Kidney (tissue), 14 donors: ENCODE results near the gene NECAB3. TPM values are rescaled to one million over a fixed set of nuclear protein-coding genes. Genes with fewer than 3 reads are reported as not detected.

ENCODE experiments used
- DNase-seq, 5 donors: peaks; one replicate each; pipeline ENCODE4 v3.0.0-alpha.2; 2013 to 2020
- FAIRE-seq: peaks from 2 replicates; lab custom pipeline; 2012; peaks lifted over from hg19 to GRCh38; lab: Jason Lieb, UNC
- H3K27ac ChIP-seq, 2 donors: one replicate each; pipeline ENCODE4 v1.7.0; 2013; ENCODE audit warnings: low read depth in 2 of 2, low read length in 2 of 2, inconsistent platforms in 1 of 2
- H3K27me3 ChIP-seq: one replicate; pipeline ENCODE4 v1.7.1; 2013; ENCODE audit warnings: low read length, inconsistent platforms; ENCODE audit not compliant: control insufficient read depth, insufficient read depth
- H3K36me3 ChIP-seq, 3 donors: one replicate each; pipeline versions ENCODE4 v1.7.0 to v1.7.1; 2013; ENCODE audit warnings: low read length in 3 of 3, control low read depth in 1 of 3, inconsistent platforms in 1 of 3; ENCODE audit not compliant: insufficient read depth in 3 of 3, control insufficient read depth in 2 of 3
- H3K4me1 ChIP-seq, 3 donors: one replicate each; pipeline versions ENCODE4 v1.7.0 to v1.7.1; 2013; ENCODE audit warnings: low read length in 3 of 3, inconsistent platforms in 1 of 3, low read depth in 1 of 3; ENCODE audit not compliant: control insufficient read depth in 2 of 3, insufficient read depth in 2 of 3
- H3K4me3 ChIP-seq, 3 donors: one replicate each; pipeline versions ENCODE4 v1.7.0 to v1.8.1; 2013; ENCODE audit warnings: low read length in 3 of 3, control low read depth in 1 of 3, inconsistent platforms in 1 of 3
- H3K9ac ChIP-seq, 3 donors: one replicate each; pipeline versions ENCODE4 v1.7.0 to v1.7.1; 2013; ENCODE audit warnings: low read length in 3 of 3, control low read depth in 1 of 3, inconsistent platforms in 1 of 3
- H3K9me3 ChIP-seq, 3 donors: one replicate each; pipeline versions ENCODE4 v1.7.0 to v1.7.1; 2013; ENCODE audit warnings: low read length in 3 of 3, control low read depth in 1 of 3, inconsistent platforms in 1 of 3; ENCODE audit not compliant: control insufficient read depth in 2 of 3, insufficient read depth in 1 of 3
- intact Hi-C: fragments of 100-400 bp; cut with DNase I; formaldehyde crosslinking; loops from one replicate; pipeline ENCODE4 v1.11.1; 2022
- polyA plus RNA-seq: library from polyadenylated mRNA; stranded (reverse); fragments of 350-450 nt; fragmentation: Illumina TruSeq; extraction: RNeasy Lipid Tissue Mini Kit (QIAGEN cat#74804); gene quantifications from one replicate; pipeline ENCODE4 v1.2.3, GENCODE V29; 2014; ENCODE audit warnings: low read depth, low replicate concordance; ENCODE audit not compliant: insufficient read depth
- total RNA-seq: library from RNA; stranded (reverse); fragmentation: NEBNext Ultra II Directional; extraction: Animal tissue kit (Norgen Biotek cat#: 25700); gene quantifications from one replicate; pipeline ENCODE4 v1.2.1, GENCODE V29; 2021
- TF ChIP-seq, protein P1 (sequence below): IDR thresholded peaks from 3 replicates; pipeline ENCODE4 v1.5.1; 2012; ENCODE audit warnings: mild to moderate bottlenecking, moderate library complexity, borderline replicate concordance; ENCODE audit not compliant: insufficient read depth; ENCODE audit errors: extremely low read depth
- donor health status: control.
- donor health status: control.
- donor health status: control.
- donor health status: control.
- donor health status: control.
- donor health status: DM: yes; HTN: yes; CAD: no.
- donor health status: Normal renal cell carcinoma (clear cell type).

Gene NECAB3
- total and polyA plus RNA-seq, 2 donors from 2014 or later, result 19.7 to 35.6 TPM

- no peaks in the 10 kb centered on the region for H3K4me1 ChIP-seq
- H3K27ac ChIP-seq, result no peak overlapping the region
- no peaks in the 10 kb centered on the region for H3K9me3 ChIP-seq
- TF ChIP-seq, protein P1, sequence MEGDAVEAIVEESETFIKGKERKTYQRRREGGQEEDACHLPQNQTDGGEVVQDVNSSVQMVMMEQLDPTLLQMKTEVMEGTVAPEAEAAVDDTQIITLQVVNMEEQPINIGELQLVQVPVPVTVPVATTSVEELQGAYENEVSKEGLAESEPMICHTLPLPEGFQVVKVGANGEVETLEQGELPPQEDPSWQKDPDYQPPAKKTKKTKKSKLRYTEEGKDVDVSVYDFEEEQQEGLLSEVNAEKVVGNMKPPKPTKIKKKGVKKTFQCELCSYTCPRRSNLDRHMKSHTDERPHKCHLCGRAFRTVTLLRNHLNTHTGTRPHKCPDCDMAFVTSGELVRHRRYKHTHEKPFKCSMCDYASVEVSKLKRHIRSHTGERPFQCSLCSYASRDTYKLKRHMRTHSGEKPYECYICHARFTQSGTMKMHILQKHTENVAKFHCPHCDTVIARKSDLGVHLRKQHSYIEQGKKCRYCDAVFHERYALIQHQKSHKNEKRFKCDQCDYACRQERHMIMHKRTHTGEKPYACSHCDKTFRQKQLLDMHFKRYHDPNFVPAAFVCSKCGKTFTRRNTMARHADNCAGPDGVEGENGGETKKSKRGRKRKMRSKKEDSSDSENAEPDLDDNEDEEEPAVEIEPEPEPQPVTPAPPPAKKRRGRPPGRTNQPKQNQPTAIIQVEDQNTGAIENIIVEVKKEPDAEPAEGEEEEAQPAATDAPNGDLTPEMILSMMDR, result no peak
- no peaks in the 10 kb centered on the region for H3K27me3 ChIP-seq
- DNase-seq (no peak), FAIRE-seq (no peak)
- no peak overlapping the region for H3K9ac ChIP-seq
- no peak overlapping the region for H3K4me3 ChIP-seq
- intact Hi-C loops, result no loop called here
- H3K36me3 ChIP-seq, result peaks cover 5 to 29% (median 23%) of the 10 kb centered on the region in 3 donors
Observed at GRCh38 chr20:33630507-33630906, 43.7 kb downstream of the NECAB3 start.

DNA sequence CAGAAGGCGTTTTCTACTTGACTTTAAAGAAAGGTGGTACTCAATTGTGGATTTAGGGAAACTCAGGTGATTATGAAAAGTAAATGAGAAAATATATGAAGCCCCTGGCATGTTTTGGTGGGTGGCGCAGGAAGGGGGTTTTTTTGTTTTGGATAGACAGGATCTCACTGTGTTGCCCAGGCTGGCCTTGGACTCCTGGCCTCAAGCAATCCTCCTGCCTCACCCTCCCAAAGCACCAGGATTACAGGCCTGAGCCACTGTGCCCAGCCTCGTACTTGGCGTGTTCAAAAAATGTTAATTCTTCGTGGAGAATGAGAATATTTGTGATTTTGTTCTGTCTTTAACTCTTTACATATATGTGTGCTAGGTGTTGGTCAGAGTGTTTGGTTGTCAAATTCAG is 44.2 kb downstream of the NECAB3 start:
- Histone ChIP-seq H3K4me3 (no peak overlapping the region), H3K4me1 (no peaks in the 10 kb centered on the region), H3K27me3 (no peaks in the 10 kb centered on the region), H3K9me3 (no peaks in the 10 kb centered on the region), H3K27ac (no peak overlapping the region), H3K36me3 (peaks cover 8 to 27% (median 24%) of the 10 kb centered on the region in 3 donors), H3K9ac (no peak overlapping the region)
- DNase-seq (no peak), FAIRE-seq (no peak)
- intact Hi-C loops, result no loop called here
- TF ChIP-seq, protein P1, result no peak

- H3K36me3 ChIP-seq, result peaks cover 9 to 32% (median 25%) of the 10 kb centered on the region in 3 donors
- no peak for FAIRE-seq
Observed at GRCh38 chr20:33629533-33629932, 44.7 kb downstream of the NECAB3 start.

More at GRCh38 chr20:33629533-33629932, 44.7 kb downstream of the NECAB3 start:
- no peaks in the 10 kb centered on the region for H3K4me1 ChIP-seq
- intact Hi-C loops, result no loop called here
- TF ChIP-seq, protein P1, result no peak
- DNase-seq, result no peak
- H3K27me3 ChIP-seq, result no peaks in the 10 kb centered on the region
- no peaks in the 10 kb centered on the region for H3K9me3 ChIP-seq
- no peak overlapping the region for H3K4me3 ChIP-seq
- H3K9ac ChIP-seq, result no peak overlapping the region
- H3K27ac ChIP-seq, result no peak overlapping the region
